Stimulated activated effector memory CD8-positive, alpha-beta T cell treated with anti-CD3 and anti-CD28 coated beads, Interleukin-12 subunit alpha, Interleukin-12 subunit beta, amount 100 ng/mL, for 72 hours (primary cell): ENCODE data around the gene ANGPTL2.

ENCODE experiments used
- ATAC-seq: fragments of 150-1000 bp; cut with Tn5 transposase; 2 replicates; pipeline ENCODE4 v1.10.0; 2021
- DNase-seq, 2 donors: peaks; one replicate each; pipeline ENCODE4 v3.0.0; 2021 to 2022; ENCODE audit warnings: low spot score in 2 of 2
- H3K27ac Mint-ChIP-seq: one replicate; pipeline ENCODE4 v1.8.0; 2022; ENCODE audit warnings: mild to moderate bottlenecking, mixed read lengths
- H3K36me3 Mint-ChIP-seq: one replicate; pipeline ENCODE4 v1.8.0; 2022; ENCODE audit warnings: mild to moderate bottlenecking, mixed read lengths
- H3K4me1 Mint-ChIP-seq: one replicate; pipeline ENCODE4 v1.8.0; 2022; ENCODE audit warnings: mixed read lengths
- H3K4me3 Mint-ChIP-seq: one replicate; pipeline ENCODE4 v1.8.0; 2022; ENCODE audit warnings: mild to moderate bottlenecking, mixed read lengths
- H3K9me3 Mint-ChIP-seq: one replicate; pipeline ENCODE4 v1.8.0; 2022; ENCODE audit warnings: mixed read lengths

ANGPTL2 gene

DNA sequence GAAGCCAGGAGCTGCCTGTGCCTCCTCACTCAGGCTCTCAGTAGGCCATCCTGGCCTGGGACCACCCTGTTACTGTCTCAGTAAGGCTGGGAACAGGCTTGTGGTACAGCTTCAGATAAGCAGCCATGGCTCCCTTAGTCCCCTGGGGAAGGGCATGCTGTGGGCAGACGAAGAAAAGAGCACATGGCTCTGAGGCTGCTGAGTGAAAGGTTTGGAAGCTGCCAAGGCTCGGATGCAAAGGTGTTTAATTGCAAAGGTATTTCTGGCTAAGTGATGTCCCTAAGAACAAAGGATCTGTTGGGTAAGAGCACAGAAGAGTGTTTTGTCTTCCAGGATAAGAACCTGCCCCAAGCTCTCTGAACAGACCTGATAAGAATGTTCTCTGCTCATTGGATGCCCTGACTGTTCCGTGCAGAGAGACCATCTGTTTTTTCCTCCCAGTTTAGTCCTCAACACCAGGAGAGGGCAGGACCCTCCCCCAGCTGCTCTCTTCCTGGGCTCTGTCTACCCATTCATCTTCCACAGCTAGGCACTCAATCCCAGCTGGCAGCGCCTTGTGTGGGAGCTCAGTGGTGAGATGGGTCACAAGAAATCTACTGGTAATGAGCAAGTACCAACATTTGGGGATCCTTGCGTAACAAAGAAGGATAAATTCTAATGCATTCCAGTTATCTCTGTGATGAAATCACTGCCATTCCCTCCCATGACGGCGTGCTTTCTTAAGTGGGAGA lies 17.7 kb downstream of the ANGPTL2 start:
- H3K4me3 Mint-ChIP-seq: no peak overlapping the region
- H3K27ac Mint-ChIP-seq: peak overlapping the region; percentile 23
- ATAC-seq (no peak), DNase-seq (no peak)
- H3K9me3 Mint-ChIP-seq: no peaks in the 10 kb centered on the region
- H3K4me1 Mint-ChIP-seq: no peaks in the 10 kb centered on the region
- H3K36me3 Mint-ChIP-seq: no peaks in the 10 kb centered on the region

- no peaks in the 10 kb centered on the region for H3K9me3 Mint-ChIP-seq
- H3K27ac Mint-ChIP-seq: no peak overlapping the region
- no peaks in the 10 kb centered on the region for H3K36me3 Mint-ChIP-seq
- H3K4me3 Mint-ChIP-seq: no peak overlapping the region
- DNase-seq (no peak), ATAC-seq (peak; percentile 75)
- no peaks in the 10 kb centered on the region for H3K4me1 Mint-ChIP-seq
Observed at GRCh38 chr9:127102788-127103187, 19.6 kb downstream of the ANGPTL2 start.

- no peak for ATAC-seq
- Mint-ChIP-seq H3K4me1 (no peaks in the 10 kb centered on the region), H3K27ac (no peak overlapping the region), H3K4me3 (no peak overlapping the region), H3K36me3 (no peaks in the 10 kb centered on the region), H3K9me3 (no peaks in the 10 kb centered on the region)
- no peak for DNase-seq
Observed at GRCh38 chr9:127102176-127102575, 20.3 kb downstream of the ANGPTL2 start.

- no peaks in the 10 kb centered on the region for H3K9me3 Mint-ChIP-seq
- H3K4me3 Mint-ChIP-seq: no peak overlapping the region
- DNase-seq (no peak), ATAC-seq (no peak)
- H3K36me3 Mint-ChIP-seq: no peaks in the 10 kb centered on the region
- no peaks in the 10 kb centered on the region for H3K4me1 Mint-ChIP-seq
- H3K27ac Mint-ChIP-seq: no peak overlapping the region
Observed at GRCh38 chr9:127099664-127100063, 22.8 kb downstream of the ANGPTL2 start.

DNA sequence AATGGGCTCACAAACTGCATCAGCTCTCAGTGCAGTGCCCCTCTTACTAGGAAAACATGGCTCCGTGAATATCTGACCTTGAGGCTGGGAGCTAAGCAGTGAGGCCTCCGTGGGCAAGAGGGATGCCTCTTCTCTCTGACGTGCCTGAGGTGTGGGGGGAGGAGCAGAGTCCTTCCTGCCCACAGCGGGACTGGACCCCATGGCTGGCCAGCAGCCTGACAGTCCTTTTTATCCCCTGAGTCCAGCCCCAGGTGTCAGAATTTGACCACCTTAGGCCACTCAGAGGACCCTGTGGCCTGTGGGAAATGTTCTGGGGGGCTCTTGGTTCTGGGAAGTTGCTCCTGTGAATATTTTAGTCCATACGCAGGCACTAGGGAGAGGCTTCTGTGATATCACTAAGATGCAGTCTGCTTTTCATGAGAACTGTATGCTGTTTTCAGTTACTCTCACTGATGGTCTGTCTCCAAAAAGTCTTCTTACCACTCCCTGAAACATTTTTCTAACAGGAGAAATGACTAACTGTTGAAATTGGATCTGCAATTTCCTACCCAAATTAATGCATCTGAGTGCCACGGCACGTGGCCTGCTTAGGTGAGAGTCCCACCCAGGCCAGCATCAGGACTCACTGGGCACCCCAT lies 23.4 kb downstream of the ANGPTL2 start:
- Mint-ChIP-seq H3K4me3 (no peak overlapping the region), H3K36me3 (no peaks in the 10 kb centered on the region), H3K27ac (no peak overlapping the region), H3K9me3 (no peaks in the 10 kb centered on the region), H3K4me1 (no peaks in the 10 kb centered on the region)
- ATAC-seq (no peak), DNase-seq (no peak)

GRCh38 chr9:127097683-127098082 lies 24.8 kb downstream of the ANGPTL2 start:
- H3K36me3 Mint-ChIP-seq: no peaks in the 10 kb centered on the region
- no peak for ATAC-seq
- H3K4me3 Mint-ChIP-seq: no peak overlapping the region
- no peaks in the 10 kb centered on the region for H3K9me3 Mint-ChIP-seq
- no peak for DNase-seq
- no peaks in the 10 kb centered on the region for H3K4me1 Mint-ChIP-seq
- H3K27ac Mint-ChIP-seq: no peak overlapping the region

DNA sequence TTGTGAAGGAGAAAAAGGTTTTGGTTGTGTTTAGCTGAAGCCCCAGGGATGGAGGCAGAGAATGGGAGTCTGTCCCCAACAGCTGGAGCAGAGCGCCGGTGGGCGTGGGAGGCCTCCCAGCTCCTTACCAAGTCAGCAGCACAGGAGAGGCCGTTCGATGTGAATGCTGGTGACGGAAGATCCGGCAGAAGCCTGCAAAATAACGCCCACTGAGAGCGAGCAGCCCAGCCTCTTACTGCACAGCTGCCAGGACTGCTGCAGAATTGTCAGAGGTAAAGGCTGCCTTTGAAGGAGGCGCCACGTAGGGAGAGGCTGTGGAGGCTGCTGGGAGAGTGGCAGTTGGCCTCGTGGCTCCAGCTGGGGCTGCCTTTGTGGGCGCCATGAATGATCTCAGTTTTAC lies 26.2 kb downstream of the ANGPTL2 start:
- no peak for DNase-seq
- H3K4me3 Mint-ChIP-seq: no peak overlapping the region
- H3K36me3 Mint-ChIP-seq: no peaks in the 10 kb centered on the region
- no peak overlapping the region for H3K27ac Mint-ChIP-seq
- no peaks in the 10 kb centered on the region for H3K9me3 Mint-ChIP-seq
- H3K4me1 Mint-ChIP-seq: peaks cover 12% of the 10 kb centered on the region
- no peak for ATAC-seq

GRCh38 chr9:127095411-127095810 lies 27.0 kb downstream of the ANGPTL2 start:
- no peak for ATAC-seq

GRCh38 chr9:127093319-127094020 lies 29.0 kb downstream of the ANGPTL2 start:
- DNase-seq (no peak), ATAC-seq (no peak)
- Mint-ChIP-seq H3K9me3 (no peaks in the 10 kb centered on the region), H3K36me3 (no peaks in the 10 kb centered on the region), H3K4me3 (no peak overlapping the region), H3K27ac (no peak overlapping the region), H3K4me1 (peaks cover 12% of the 10 kb centered on the region)

More at GRCh38 chr9:127095411-127095810, 27.0 kb downstream of the ANGPTL2 start:
- H3K4me3 Mint-ChIP-seq: no peak overlapping the region
- peaks cover 12% of the 10 kb centered on the region for H3K4me1 Mint-ChIP-seq
- no peaks in the 10 kb centered on the region for H3K9me3 Mint-ChIP-seq
- peak overlapping the region; percentile 26 for H3K27ac Mint-ChIP-seq
- no peaks in the 10 kb centered on the region for H3K36me3 Mint-ChIP-seq
- DNase-seq: no peak

GRCh38 chr9:127092041-127092608 lies 30.3 kb downstream of the ANGPTL2 start:
- Mint-ChIP-seq H3K4me3 (no peak overlapping the region), H3K9me3 (no peaks in the 10 kb centered on the region), H3K36me3 (no peaks in the 10 kb centered on the region), H3K27ac (no peak overlapping the region), H3K4me1 (peaks cover 12% of the 10 kb centered on the region)
- no peak for DNase-seq
- peak; percentile 76 for ATAC-seq

DNA sequence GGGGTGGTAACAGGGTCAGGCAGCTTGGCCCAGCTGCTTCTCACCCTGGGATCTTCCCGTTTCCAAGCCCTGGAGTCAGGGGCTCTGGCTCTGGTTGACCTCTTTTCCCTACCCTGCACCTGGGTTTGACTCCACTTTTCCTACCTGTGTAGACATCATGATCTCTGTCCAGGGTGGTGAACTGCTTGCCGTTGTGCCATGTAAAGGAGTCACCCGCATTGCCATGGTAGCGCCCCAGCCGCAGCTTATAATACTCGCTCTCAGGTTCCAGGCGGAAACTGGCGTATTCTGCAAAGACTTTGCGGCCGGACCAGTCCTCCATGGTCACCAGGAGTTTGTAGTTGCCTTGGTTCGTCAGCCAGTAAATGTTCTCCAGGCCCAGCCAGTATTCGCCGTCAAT lies 30.9 kb downstream of the ANGPTL2 start:
- Mint-ChIP-seq H3K4me1 (peaks cover 12% of the 10 kb centered on the region), H3K4me3 (no peak overlapping the region), H3K27ac (no peak overlapping the region), H3K9me3 (no peaks in the 10 kb centered on the region), H3K36me3 (no peaks in the 10 kb centered on the region)
- DNase-seq (no peak), ATAC-seq (no peak)

GRCh38 chr9:127090341-127090985 lies 32.0 kb downstream of the ANGPTL2 start:
- DNase-seq (no peak), ATAC-seq (no peak)
- Mint-ChIP-seq H3K27ac (no peak overlapping the region), H3K4me3 (no peak overlapping the region), H3K36me3 (no peaks in the 10 kb centered on the region), H3K9me3 (no peaks in the 10 kb centered on the region), H3K4me1 (peaks cover 12% of the 10 kb centered on the region)

DNA sequence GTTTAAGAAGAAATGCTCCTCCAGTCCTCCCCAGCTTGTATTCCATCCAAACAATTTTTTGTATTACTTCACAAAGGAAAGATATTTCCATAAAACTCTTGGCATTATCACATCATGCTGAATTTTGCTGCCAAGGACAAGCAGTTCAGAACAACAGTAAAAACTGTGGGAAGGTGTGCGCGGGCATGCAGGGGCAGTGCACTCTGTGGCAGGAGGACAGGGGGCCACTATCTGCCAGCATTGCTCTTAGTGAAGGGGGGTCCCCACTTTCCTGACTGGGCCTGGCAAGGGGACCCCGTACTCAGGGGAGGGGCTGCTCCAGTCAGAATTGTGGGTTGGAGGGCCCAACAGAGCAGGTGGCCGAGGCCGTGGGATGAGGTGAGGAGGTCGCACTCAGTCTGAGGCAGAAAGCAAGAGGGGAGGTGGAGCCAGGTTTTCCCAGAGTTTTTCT lies 32.8 kb downstream of the ANGPTL2 start:
- H3K27ac Mint-ChIP-seq: no peak overlapping the region
- no peaks in the 10 kb centered on the region for H3K36me3 Mint-ChIP-seq
- ATAC-seq (no peak), DNase-seq (no peak)
- H3K4me1 Mint-ChIP-seq: peaks cover 12% of the 10 kb centered on the region
- no peak overlapping the region for H3K4me3 Mint-ChIP-seq
- no peaks in the 10 kb centered on the region for H3K9me3 Mint-ChIP-seq

GRCh38 chr9:127088724-127089615 lies 33.5 kb downstream of the ANGPTL2 start:
- no peaks in the 10 kb centered on the region for H3K36me3 Mint-ChIP-seq
- H3K27ac Mint-ChIP-seq: no peak overlapping the region
- H3K4me3 Mint-ChIP-seq: no peak overlapping the region
- peaks cover 16% of the 10 kb centered on the region for H3K4me1 Mint-ChIP-seq
- no peaks in the 10 kb centered on the region for H3K9me3 Mint-ChIP-seq
- no peak for ATAC-seq
- DNase-seq: no peak
